DOHH2 (cell line): ENCODE data around the gene GALNT9.
"Not testable (repeated sequence)": the region's sequence is repeated elsewhere in the genome, so short reads cannot be mapped to it uniquely, and the experiment has no call there.

Experiments used
- H3F3A ChIP-seq: fragments of 200-600 bp; sonication (generic), shearing (Covaris generic); 2 replicates; pipeline ENCODE4 v1.6.0; 2016; ENCODE audit warnings: antibody characterized with exemption, mild to moderate bottlenecking; ENCODE audit not compliant: control insufficient read depth, insufficient read depth
- H3K27ac ChIP-seq: fragments of 200-600 bp; sonication (generic); 2 replicates; pipeline ENCODE4 v1.5.1; 2014; ENCODE audit warnings: low read depth, mild to moderate bottlenecking, low read length, moderate library complexity
- H3K27me3 ChIP-seq: fragments of 200-600 bp; sonication (generic); 2 replicates; pipeline ENCODE4 v1.6.1; 2014; ENCODE audit warnings: mild to moderate bottlenecking, low read length, mixed read lengths; ENCODE audit not compliant: control insufficient read depth
- H3K36me3 ChIP-seq: fragments of 200-600 bp; sonication (generic); 2 replicates; pipeline ENCODE4 v1.6.1; 2014; ENCODE audit warnings: mild to moderate bottlenecking, low read length, moderate library complexity, mixed read lengths; ENCODE audit not compliant: control insufficient read depth
- H3K4me1 ChIP-seq: fragments of 200-600 bp; sonication (generic); 2 replicates; pipeline ENCODE4 v1.6.1; 2014; ENCODE audit warnings: mild to moderate bottlenecking, low read length, mixed read lengths; ENCODE audit not compliant: control insufficient read depth
- H3K4me2 ChIP-seq: fragments of 200-600 bp; sonication (generic); 2 replicates; pipeline ENCODE4 v1.6.0; 2014; ENCODE audit warnings: mild to moderate bottlenecking, low read length, moderate library complexity
- H3K4me3 ChIP-seq: fragments of 200-600 bp; sonication (generic); 2 replicates; pipeline ENCODE4 v1.5.1; 2014; ENCODE audit warnings: mild to moderate bottlenecking, low read length, mixed read lengths
- H3K79me2 ChIP-seq: fragments of 200-600 bp; sonication (generic); 2 replicates; pipeline ENCODE4 v1.6.1; 2014; ENCODE audit warnings: mild to moderate bottlenecking, low read length, mixed read lengths; ENCODE audit not compliant: control insufficient read depth
- H3K9me2 ChIP-seq: fragments of 200-600 bp; sonication (generic); replicated peaks from 2 replicates; pipeline ENCODE4 v1.6.1; 2014; ENCODE audit warnings: mild to moderate bottlenecking, low read length, mixed read lengths; ENCODE audit not compliant: control insufficient read depth
- H3K9me3 ChIP-seq: fragments of 200-600 bp; sonication (generic); 2 replicates; pipeline ENCODE4 v1.6.1; 2014; ENCODE audit warnings: antibody characterized with exemption, low read length, mixed read lengths; ENCODE audit not compliant: control insufficient read depth, insufficient read depth
- H4K20me1 ChIP-seq: fragments of 200-600 bp; sonication (generic); 2 replicates; pipeline ENCODE4 v1.6.0; 2014; ENCODE audit warnings: low read depth, mild to moderate bottlenecking, antibody characterized with exemption, low read length, moderate library complexity; ENCODE audit not compliant: control insufficient read depth, insufficient read depth
- CTCF ChIP-seq: fragments of 200-600 bp; sonication (generic); IDR thresholded peaks from one replicate; pipeline ENCODE4 v1.5.1; 2014; ENCODE audit warnings: antibody characterized with exemption, mild to moderate bottlenecking, low read depth, low read length; ENCODE audit not compliant: poor library complexity, severe bottlenecking
- EZH2phosphoT487 ChIP-seq: fragments of 200-600 bp; sonication (generic); IDR thresholded peaks from 2 replicates; pipeline ENCODE4 v1.6.1; 2017; ENCODE audit warnings: borderline replicate concordance, mild to moderate bottlenecking, antibody characterized with exemption, low read length, moderate library complexity, mixed read lengths

GALNT9 gene

GRCh38 chr12:132359971-132360370 is 30.6 kb upstream of the GALNT9 start:
- H3K27ac ChIP-seq = no peak overlapping the region
- H3F3A ChIP-seq = no peaks in the 10 kb centered on the region
- no peak overlapping the region for H3K4me2 ChIP-seq
- no peaks in the 10 kb centered on the region for H3K4me1 ChIP-seq
- H3K27me3 ChIP-seq = no peaks in the 10 kb centered on the region
- peaks cover 76% of the 10 kb centered on the region for H3K9me3 ChIP-seq
- TF ChIP-seq EZH2phosphoT487 = no peak
- TF ChIP-seq CTCF = no peak
- no peaks in the 10 kb centered on the region for H3K36me3 ChIP-seq
- H3K9me2 ChIP-seq = no peaks in the 10 kb centered on the region
- no peaks in the 10 kb centered on the region for H4K20me1 ChIP-seq
- no peaks in the 10 kb centered on the region for H3K79me2 ChIP-seq
- no peak overlapping the region for H3K4me3 ChIP-seq

GRCh38 chr12:132359551-132359950 is 30.2 kb upstream of the GALNT9 start:
- no peak overlapping the region for H3K4me3 ChIP-seq
- no peaks in the 10 kb centered on the region for H3K27me3 ChIP-seq
- no peak overlapping the region for H3K4me2 ChIP-seq
- peaks cover 80% of the 10 kb centered on the region for H3K9me3 ChIP-seq
- H3K36me3 ChIP-seq = no peaks in the 10 kb centered on the region
- H3K27ac ChIP-seq = no peak overlapping the region
- no peaks in the 10 kb centered on the region for H4K20me1 ChIP-seq
- TF ChIP-seq CTCF (no peak), EZH2phosphoT487 (no peak)
- no peaks in the 10 kb centered on the region for H3K79me2 ChIP-seq
- H3K4me1 ChIP-seq = no peaks in the 10 kb centered on the region
- no peaks in the 10 kb centered on the region for H3F3A ChIP-seq
- H3K9me2 ChIP-seq = no peaks in the 10 kb centered on the region

- not testable (repeated sequence) for H3K9me2 ChIP-seq
Observed at GRCh38 chr12:132358241-132359225, 29.1 kb upstream of the GALNT9 start.

GRCh38 chr12:132357623-132358186 is 28.3 kb upstream of the GALNT9 start:
- no peaks in the 10 kb centered on the region for H3K36me3 ChIP-seq
- no peak overlapping the region for H3K4me2 ChIP-seq
- no peak for TF ChIP-seq CTCF
- no peak for TF ChIP-seq EZH2phosphoT487
- no peaks in the 10 kb centered on the region for H4K20me1 ChIP-seq
- H3K27ac ChIP-seq = no peak overlapping the region
- no peak overlapping the region for H3K4me3 ChIP-seq
- no peaks in the 10 kb centered on the region for H3K79me2 ChIP-seq
- no peaks in the 10 kb centered on the region for H3K4me1 ChIP-seq
- H3K9me3 ChIP-seq = peaks cover 71% of the 10 kb centered on the region
- H3F3A ChIP-seq = no peaks in the 10 kb centered on the region
- no peaks in the 10 kb centered on the region for H3K9me2 ChIP-seq
- no peaks in the 10 kb centered on the region for H3K27me3 ChIP-seq

More at GRCh38 chr12:132358241-132359225, 29.1 kb upstream of the GALNT9 start:
- H3K4me1 ChIP-seq, H3F3A ChIP-seq, H3K36me3 ChIP-seq, H3K4me2 ChIP-seq, H3K27ac ChIP-seq, H3K27me3 ChIP-seq, H3K79me2 ChIP-seq, H3K4me3 ChIP-seq, H4K20me1 ChIP-seq: not testable (repeated sequence)
- H3K9me3 ChIP-seq = peaks cover 76% of the 10 kb centered on the region
